Tibial artery (tissue), 4 donors: ENCODE results near the gene SHROOM4.

Source experiments
- DNase-seq, 2 donors: peaks; one replicate each; pipeline ENCODE4 v3.0.0-alpha.2; 2019
- H3K27ac ChIP-seq, 2 donors: fragments of 200-600 bp; sonication (generic) in 1 of 2; 1 replicate in 1 of 2; 2 replicates in 1 of 2; pipeline ENCODE4 v1.5.1; 2018 to 2019; ENCODE audit warnings: mild to moderate bottlenecking in 1 of 2
- H3K27me3 ChIP-seq, 2 donors: fragments of 200-600 bp; sonication (generic) in 1 of 2; one replicate each; pipeline versions ENCODE4 v1.5.1 to v1.6.0; 2016 to 2019
- H3K36me3 ChIP-seq, 3 donors: fragments of 200-600 bp; sonication (generic) in 2 of 3; one replicate each; pipeline ENCODE4 v1.5.1; 2016 to 2019; ENCODE audit warnings: mild to moderate bottlenecking in 2 of 3
- H3K4me1 ChIP-seq, 4 donors: fragments of 200-600 bp; sonication (generic) in 2 of 4; 1 replicate in 3 of 4; 2 replicates in 1 of 4; pipeline ENCODE4 v1.5.1; 2016 to 2019
- H3K4me3 ChIP-seq, 2 donors: fragments of 200-600 bp; sonication (generic) in 1 of 2; 1 replicate in 1 of 2; 2 replicates in 1 of 2; pipeline ENCODE4 v1.5.1; 2018 to 2019; ENCODE audit warnings: mild to moderate bottlenecking in 2 of 2
- H3K9me3 ChIP-seq, 3 donors: fragments of 200-600 bp; sonication (generic) in 1 of 3; one replicate each; pipeline ENCODE4 v1.5.1; 2016 to 2019
- CTCF ChIP-seq, 2 experiments: fragments of 200-600 bp in 1 of 2; fragments of 450-650 bp in 1 of 2; IDR thresholded peaks; one replicate each; pipeline ENCODE4 v1.5.1; 2017 to 2019; ENCODE audit warnings: antibody characterized with exemption in 2 of 2, mild to moderate bottlenecking in 1 of 2, moderate library complexity in 1 of 2
- intact Hi-C: fragments of 100-400 bp; cut with DNase I; formaldehyde crosslinking; loops from one replicate; pipeline ENCODE4 v1.15.0; 2023; ENCODE audit warnings: low total_unique reads

SHROOM4 gene

DNA sequence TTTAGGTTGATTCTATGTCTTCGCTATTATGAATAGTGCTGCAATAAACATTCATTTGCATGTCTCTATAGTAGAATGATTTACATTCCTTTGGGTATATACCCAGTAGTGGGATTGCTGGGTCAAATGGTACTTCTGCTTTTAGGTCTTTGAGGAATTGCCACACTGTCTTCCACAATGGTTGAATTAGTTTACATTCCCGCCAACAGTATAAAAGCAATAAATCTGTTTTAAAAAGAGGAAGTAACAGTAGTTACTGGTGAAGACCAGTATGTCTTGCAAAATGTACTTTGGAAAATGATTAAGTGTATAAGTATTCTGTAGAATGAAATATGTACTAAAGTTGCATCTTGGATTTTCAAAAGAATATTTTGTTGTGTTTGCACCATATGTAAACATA is 77.3 kb downstream of the SHROOM4 start:
- H3K4me3 ChIP-seq, result no peak overlapping the region
- no peak for DNase-seq
- no peaks in the 10 kb centered on the region for H3K4me1 ChIP-seq
- intact Hi-C loops, result no loop called here
- H3K27ac ChIP-seq, result no peak overlapping the region
- H3K36me3 ChIP-seq, result no peaks in the 10 kb centered on the region
- no peak for TF ChIP-seq CTCF (IDR thresholded peaks at IDR 0.05)
- H3K27me3 ChIP-seq, result no peaks in the 10 kb centered on the region
- no peaks in the 10 kb centered on the region for H3K9me3 ChIP-seq

DNA sequence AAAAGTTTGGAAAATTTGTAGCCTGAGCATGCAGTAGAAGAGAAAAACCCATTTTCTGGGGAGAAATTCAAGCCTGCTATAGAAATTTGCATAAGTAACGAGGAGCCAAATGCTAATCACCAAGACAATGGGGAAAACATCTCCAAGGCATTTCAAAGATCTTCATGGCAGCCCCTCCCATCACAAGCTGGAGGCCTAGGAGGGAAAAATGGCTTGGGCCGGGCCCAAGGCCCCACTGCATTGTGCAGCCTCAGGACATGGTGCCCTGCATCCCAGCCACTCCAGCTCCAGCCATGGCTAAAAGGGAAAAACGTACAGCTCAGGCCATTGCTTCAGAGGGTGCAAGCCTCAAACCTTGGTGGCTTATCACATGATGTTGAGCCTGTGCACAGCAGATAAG is 87.7 kb downstream of the SHROOM4 start:
- H3K9me3 ChIP-seq, result no peaks in the 10 kb centered on the region
- intact Hi-C loops, result no loop called here
- no peaks in the 10 kb centered on the region for H3K36me3 ChIP-seq
- no peak for DNase-seq
- H3K27ac ChIP-seq, result no peak overlapping the region
- H3K4me1 ChIP-seq, result peaks cover 0 to 4% (median 1%) of the 10 kb centered on the region in 4 donors
- H3K27me3 ChIP-seq, result no peaks in the 10 kb centered on the region
- no peak overlapping the region for H3K4me3 ChIP-seq
- TF ChIP-seq CTCF (IDR thresholded peaks at IDR 0.05), result no peak

DNA sequence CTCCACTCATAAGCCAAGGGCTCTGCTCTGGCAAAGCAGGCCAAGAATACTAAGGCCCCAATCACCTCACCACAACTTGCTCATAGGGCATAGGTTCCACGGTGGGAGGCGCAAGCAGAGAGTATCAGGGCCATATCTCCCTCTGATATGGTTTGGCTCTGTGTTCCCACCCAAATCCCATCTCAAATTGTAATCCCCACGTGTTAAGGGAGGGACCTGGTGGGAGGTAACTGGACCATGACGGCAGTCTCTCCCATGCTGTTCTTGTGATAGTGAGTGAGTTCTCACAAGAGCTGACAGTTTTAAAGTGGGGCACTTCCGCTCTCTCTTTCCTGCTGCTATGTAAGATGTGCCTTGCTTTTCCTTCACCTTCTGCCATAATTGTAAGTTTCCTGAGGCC is 88.7 kb downstream of the SHROOM4 start:
- H3K27me3 ChIP-seq, result no peaks in the 10 kb centered on the region
- H3K9me3 ChIP-seq, result no peaks in the 10 kb centered on the region
- no peak overlapping the region for H3K4me3 ChIP-seq
- no peak overlapping the region for H3K27ac ChIP-seq
- TF ChIP-seq CTCF (IDR thresholded peaks at IDR 0.05), result no peak
- H3K4me1 ChIP-seq, result peaks cover 0 to 4% (median 1%) of the 10 kb centered on the region in 4 donors
- no peaks in the 10 kb centered on the region for H3K36me3 ChIP-seq
- no peak for DNase-seq
- intact Hi-C loops, result no loop called here

DNA sequence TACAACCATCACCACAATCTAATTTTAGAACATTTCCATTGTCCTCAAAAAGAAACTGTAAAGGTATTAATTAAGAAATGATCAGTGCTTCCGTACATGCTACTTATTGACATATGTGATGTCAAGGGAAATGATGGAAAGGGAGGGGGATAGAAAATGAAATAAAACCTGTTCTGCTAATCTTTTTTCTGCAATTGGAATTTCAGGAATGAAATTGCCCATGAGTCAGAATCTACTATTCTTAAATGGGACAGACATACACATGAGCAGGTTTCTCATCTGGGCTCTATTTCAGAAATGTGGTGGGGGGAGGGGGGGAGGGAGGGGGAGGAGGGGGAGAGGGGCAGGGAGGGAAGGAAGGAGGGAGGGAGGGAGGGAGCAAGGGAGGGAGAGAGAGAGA is 91.0 kb downstream of the SHROOM4 start:
- Histone ChIP-seq H3K27ac (no peak overlapping the region), H3K4me1 (peaks cover 0 to 4% (median 1%) of the 10 kb centered on the region in 4 donors), H3K27me3 (no peaks in the 10 kb centered on the region), H3K36me3 (no peaks in the 10 kb centered on the region), H3K4me3 (no peak overlapping the region), H3K9me3 (no peaks in the 10 kb centered on the region)
- intact Hi-C loops, result no loop called here
- no peak for TF ChIP-seq CTCF (IDR thresholded peaks at IDR 0.05)
- no peak for DNase-seq

GRCh38 chrX:50721764-50722521 is 92.1 kb downstream of the SHROOM4 start:
- peaks cover 0 to 4% (median 1%) of the 10 kb centered on the region in 4 donors for H3K4me1 ChIP-seq
- no peak overlapping the region for H3K27ac ChIP-seq
- no peak for DNase-seq
- H3K9me3 ChIP-seq, result no peaks in the 10 kb centered on the region
- TF ChIP-seq CTCF (IDR thresholded peaks at IDR 0.05), result no peak
- no peaks in the 10 kb centered on the region for H3K36me3 ChIP-seq
- no peaks in the 10 kb centered on the region for H3K27me3 ChIP-seq
- intact Hi-C loops, result no loop called here
- H3K4me3 ChIP-seq, result no peak overlapping the region
